HFF-Myc (cell line): ENCODE measurements around the gene TOP3B.

Source experiments
- DNase-seq: peaks from one replicate; pipeline ENCODE4 v3.0.0-alpha.2; 2011; ENCODE audit warnings: low read depth; ENCODE audit errors: extremely low read depth
- H3K4me3 ChIP-seq: replicated peaks from 2 replicates; pipeline ENCODE4 v1.5.1; 2011; ENCODE audit warnings: low read depth, mild to moderate bottlenecking, control low read depth, low read length
- TF ChIP-seq, protein P1 (sequence below): IDR thresholded peaks from 2 replicates; pipeline ENCODE4 v1.5.1; 2012; ENCODE audit warnings: mild to moderate bottlenecking, low read depth, low read length, control low read depth; ENCODE audit errors: missing control alignments

Gene TOP3B, protein sequence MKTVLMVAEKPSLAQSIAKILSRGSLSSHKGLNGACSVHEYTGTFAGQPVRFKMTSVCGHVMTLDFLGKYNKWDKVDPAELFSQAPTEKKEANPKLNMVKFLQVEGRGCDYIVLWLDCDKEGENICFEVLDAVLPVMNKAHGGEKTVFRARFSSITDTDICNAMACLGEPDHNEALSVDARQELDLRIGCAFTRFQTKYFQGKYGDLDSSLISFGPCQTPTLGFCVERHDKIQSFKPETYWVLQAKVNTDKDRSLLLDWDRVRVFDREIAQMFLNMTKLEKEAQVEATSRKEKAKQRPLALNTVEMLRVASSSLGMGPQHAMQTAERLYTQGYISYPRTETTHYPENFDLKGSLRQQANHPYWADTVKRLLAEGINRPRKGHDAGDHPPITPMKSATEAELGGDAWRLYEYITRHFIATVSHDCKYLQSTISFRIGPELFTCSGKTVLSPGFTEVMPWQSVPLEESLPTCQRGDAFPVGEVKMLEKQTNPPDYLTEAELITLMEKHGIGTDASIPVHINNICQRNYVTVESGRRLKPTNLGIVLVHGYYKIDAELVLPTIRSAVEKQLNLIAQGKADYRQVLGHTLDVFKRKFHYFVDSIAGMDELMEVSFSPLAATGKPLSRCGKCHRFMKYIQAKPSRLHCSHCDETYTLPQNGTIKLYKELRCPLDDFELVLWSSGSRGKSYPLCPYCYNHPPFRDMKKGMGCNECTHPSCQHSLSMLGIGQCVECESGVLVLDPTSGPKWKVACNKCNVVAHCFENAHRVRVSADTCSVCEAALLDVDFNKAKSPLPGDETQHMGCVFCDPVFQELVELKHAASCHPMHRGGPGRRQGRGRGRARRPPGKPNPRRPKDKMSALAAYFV

DNA sequence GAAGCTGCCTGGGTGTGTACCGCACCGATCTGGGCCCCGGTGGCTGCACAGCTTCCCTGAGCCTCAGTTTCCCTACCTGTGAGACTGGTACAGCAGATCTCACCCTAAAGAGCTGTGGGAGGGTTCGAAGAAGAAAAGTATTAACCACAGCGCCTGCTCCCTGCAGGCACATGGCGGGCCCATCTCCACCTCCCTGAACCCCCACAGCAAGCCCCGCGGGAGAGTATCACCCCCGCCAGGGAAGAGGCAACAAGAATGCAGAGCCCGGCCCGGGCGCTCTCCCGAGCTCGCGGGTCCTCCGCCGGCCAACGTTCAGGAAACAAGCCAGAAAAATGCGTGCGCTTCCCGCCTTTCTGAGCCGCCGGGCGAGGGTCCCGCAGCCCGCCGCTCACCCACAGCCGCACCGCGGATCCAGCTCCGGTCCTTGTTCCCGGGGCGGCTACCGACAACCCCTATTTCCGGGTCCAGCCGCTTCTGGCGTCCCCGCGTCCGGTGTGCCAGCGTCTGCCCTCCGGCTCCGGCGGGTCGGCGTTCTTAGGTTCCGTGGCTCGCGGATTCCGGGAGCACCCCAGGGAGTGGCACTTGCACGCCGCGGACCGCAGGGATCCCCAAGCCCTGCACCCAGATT lies at the start of gene TOP3B:
Gene TOP3B, minus strand, starts transcription at position 450 of the 628 bp plus-strand sequence. CDS start 7,078 bp downstream, outside the sequence.
- TF ChIP-seq, protein P1, sequence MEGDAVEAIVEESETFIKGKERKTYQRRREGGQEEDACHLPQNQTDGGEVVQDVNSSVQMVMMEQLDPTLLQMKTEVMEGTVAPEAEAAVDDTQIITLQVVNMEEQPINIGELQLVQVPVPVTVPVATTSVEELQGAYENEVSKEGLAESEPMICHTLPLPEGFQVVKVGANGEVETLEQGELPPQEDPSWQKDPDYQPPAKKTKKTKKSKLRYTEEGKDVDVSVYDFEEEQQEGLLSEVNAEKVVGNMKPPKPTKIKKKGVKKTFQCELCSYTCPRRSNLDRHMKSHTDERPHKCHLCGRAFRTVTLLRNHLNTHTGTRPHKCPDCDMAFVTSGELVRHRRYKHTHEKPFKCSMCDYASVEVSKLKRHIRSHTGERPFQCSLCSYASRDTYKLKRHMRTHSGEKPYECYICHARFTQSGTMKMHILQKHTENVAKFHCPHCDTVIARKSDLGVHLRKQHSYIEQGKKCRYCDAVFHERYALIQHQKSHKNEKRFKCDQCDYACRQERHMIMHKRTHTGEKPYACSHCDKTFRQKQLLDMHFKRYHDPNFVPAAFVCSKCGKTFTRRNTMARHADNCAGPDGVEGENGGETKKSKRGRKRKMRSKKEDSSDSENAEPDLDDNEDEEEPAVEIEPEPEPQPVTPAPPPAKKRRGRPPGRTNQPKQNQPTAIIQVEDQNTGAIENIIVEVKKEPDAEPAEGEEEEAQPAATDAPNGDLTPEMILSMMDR: no peak
- H3K4me3 ChIP-seq: peak within 1 kb of the TSS; percentile 99
- DNase-seq: peak; percentile 14

DNA sequence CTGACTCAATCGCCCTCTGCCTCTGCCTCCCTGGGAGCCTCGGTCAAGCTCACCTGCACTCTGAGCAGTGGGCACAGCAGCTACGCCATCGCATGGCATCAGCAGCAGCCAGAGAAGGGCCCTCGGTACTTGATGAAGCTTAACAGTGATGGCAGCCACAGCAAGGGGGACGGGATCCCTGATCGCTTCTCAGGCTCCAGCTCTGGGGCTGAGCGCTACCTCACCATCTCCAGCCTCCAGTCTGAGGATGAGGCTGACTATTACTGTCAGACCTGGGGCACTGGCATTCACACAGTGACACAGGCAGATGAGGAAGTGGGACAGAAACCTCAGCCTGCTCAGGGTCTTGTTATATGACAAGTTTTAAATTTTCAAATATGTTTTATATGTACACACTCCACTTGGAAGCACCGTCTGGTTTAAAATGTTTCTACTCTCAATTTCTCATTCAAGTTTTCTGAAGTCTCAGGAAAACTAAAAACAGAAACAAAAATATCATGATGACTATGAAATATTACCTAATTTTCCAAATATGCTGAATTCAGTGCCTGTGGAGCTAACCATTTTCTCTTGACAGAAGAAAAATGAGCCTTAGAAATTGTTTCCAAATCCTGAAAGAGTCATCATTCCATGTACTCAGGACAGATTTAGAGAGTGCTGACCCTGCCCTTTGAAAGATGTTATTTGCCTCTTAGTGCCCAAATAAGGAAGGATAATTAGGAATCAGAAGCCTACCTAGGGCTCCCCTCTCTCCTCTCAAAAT lies 48.8 kb upstream of the TOP3B start:
- no peak overlapping the region for H3K4me3 ChIP-seq
- no peak for DNase-seq

DNA sequence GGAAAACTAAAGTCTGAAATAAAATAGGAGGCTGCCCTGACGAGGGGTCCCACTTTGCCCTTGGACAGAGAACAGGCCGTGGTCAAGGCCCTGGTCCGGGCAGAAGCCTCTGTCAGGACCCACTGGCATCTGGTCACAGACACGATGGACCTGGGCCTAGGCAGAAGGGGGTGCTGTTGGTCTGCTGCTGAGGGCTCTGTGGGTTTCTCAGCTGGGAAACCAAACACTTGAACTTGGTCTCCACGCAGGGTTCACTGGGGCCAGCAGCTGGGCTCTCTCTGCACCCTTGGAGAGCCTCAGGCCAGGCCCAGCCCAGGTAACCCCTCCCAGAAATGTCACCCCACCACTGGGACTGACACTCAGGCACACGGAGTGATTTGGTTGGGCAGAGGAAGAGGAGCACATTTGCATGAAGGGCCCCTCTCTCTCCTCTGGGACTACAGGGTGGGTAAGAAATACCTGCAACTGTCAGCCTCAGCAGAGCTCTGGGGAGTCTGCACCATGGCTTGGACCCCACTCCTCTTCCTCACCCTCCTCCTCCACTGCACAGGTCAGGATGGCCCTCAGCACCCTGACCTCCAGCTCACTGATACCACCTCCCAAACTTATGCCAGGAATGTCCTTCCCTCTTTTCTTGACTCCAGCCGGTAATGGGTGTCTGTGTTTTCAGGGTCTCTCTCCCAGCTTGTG lies 48.1 kb upstream of the TOP3B start:
- TF ChIP-seq, protein P1: no peak
- H3K4me3 ChIP-seq: no peak overlapping the region
- DNase-seq: no peak

More for the DNA sequence above, 48.8 kb upstream of the TOP3B start:
- TF ChIP-seq, protein P1: no peak

DNA sequence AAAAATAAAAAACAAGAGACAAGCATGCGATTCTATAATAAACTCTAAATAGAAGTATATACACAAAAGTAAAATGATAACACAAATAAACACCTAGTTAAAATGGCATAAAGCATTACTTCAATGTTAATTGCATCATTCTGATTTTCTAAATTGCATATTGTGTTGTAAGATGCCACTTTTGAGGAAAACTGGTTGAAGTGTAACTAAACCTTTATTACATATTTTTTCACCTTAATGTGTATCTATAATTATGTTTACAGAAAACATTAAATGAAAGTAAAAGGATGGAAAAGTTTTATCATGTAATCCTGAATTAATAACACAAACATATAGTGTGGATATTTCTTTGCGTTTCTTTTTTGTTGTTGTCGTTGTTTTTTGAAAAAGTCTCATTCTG lies 45.4 kb upstream of the TOP3B start:
- DNase-seq: no peak
- no peak overlapping the region for H3K4me3 ChIP-seq
- TF ChIP-seq, protein P1: no peak

DNA sequence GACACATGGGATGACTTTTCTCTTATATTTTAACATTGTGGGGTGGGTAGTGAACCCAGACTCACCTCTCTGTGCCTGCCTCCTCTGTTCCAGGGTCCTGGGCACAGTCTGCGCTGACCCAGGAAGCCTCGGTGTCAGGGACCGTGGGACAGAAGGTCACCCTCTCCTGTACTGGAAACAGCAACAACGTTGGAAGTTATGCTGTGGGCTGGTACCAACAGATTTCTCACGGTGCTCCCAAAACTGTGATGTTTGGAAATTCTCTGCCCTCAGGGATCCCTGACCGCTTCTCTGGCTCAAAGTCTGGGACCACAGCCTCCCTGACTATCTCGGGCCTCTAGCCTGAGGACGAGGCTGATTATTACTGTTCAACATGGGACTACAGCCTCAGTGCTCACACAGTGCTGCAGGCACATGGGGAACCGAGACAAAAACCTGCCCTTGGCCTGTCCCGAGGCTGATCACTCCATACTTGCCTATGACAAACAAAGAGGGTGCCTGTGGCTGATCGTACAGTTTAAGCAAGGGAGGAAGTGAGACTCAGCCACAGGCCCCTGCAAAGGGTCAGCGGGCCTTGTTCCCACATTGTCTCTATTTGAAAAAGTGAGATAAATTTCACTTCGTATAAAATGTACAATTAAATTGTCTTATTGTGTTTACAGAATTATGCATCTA lies 43.7 kb upstream of the TOP3B start:
- H3K4me3 ChIP-seq: no peak overlapping the region
- TF ChIP-seq, protein P1: no peak
- no peak for DNase-seq
